Measurements from ENCODE around the gene NCCRP1. TPM values are rescaled to one million over a fixed set of nuclear protein-coding genes. Genes with fewer than 3 reads are reported as not detected.

Gene NCCRP1
- total RNA-seq, result not detected in 2 replicates

GRCh38 chr19:39196860-39197562 is at the start of gene NCCRP1:
TSS of gene NCCRP1 (plus strand) at chr19:39196964. CDS start at chr19:39196983, 19 bp downstream.
- no peak for DNase-seq

GRCh38 chr19:39147480-39147879 is 49.3 kb upstream of the NCCRP1 start:
- DNase-seq, result no peak

DNA sequence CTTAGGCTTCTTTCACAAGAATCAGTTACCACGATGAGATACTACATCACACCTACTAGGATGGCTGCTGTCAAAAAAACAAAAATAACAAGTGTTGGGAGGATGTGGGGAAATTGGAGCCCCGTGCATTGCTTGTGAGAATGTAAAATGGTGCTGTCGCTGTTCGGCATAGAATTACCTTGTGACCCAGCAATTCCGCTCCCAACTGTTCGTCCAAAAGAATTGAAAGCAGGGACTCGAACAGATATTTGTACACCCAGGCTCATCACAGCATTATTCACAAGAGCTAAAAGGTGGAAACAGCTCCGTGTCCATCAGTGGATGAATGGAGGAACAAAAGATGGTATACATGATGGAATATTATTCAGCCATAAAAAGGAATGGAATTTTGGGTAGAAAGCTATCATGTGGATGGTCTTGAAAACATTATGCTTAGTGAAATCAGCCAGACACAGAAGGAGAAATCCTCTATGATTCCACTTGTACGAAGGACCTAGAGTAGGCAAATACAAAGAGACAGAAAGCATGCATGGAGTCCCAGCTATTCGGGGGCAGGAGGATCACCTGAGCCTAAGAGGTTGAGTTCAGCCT is 47.7 kb upstream of the NCCRP1 start:
- DNase-seq, result no peak

DNA sequence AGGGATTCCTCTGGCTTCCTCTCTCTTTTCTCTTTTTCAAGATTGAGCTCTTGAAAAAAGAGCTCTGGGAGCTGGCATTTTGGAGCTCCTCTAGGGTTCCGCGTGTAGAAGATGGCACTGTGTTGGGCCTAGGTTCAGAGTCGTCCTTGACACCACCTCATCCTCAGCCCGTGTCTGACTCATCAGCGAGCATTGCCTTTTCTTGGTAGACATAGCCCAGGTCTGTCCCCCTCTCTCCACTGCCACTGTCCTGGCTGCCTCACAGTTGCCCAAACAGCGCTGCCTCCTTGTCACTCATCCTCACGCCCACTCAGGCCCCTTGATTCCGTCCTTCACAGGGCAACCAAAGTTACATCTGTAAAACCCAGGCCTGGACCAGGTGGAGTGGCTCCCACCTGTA is 46.5 kb upstream of the NCCRP1 start:
- no peak for DNase-seq

DNA sequence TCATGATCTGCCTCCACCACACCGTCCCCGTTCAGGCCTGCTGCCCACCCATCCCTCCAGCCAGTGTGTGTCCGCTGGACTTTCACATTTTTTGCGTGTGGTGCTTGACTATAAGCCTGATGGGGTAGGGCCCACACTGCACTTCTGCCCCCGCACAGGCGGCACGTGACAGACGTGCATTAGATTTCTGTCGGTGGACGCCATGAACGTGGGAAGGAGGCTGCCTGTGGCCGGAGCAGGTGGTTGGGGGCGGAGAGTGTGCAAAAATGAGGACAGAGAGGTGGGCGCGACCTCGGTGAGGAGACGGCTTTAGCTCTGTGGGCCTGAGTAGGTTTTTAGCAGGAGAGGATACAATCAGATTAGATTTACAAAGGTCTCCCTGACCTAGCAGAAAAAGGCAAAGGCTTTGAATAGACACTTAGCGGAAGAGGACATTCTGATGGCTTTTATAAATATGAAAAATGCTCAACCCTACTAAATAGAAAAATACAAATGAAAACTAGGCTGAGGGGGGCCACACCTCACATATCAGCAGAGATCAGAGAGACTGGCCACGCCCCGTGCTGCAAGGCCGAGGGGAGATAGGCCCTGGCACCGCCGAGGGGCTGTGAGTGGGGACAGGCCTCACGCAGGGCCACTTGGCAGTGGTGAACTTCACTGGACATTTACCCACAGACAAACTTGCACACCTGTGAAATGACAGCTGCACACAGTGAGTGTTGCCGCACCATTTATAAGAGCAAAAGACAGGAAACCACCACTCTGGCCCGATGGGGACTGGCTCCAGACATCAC is 45.8 kb upstream of the NCCRP1 start:
- no peak for DNase-seq

DNA sequence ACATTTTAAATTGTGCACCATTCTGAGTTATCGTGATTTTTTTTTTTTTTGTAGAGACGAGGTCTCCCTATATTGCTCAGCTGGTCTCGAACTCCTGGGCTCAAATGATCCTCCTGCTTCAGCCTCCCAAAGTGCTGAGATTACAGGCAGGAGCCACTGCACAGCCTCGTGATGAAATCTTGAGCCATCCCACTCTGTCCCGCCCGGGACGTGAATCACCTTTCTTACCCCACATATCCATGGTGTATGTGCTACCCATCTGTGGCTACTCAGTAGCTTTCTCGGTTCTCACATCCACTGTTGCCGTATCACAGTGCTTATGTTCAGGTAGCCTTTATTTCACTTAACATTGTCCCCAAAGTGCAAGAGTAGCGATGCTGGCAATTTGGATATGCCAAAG is 44.7 kb upstream of the NCCRP1 start:
- no peak for DNase-seq

- DNase-seq, result no peak
These were observed 42.6 kb upstream of the NCCRP1 start for GRCh38 chr19:39154100-39154628.

DNA sequence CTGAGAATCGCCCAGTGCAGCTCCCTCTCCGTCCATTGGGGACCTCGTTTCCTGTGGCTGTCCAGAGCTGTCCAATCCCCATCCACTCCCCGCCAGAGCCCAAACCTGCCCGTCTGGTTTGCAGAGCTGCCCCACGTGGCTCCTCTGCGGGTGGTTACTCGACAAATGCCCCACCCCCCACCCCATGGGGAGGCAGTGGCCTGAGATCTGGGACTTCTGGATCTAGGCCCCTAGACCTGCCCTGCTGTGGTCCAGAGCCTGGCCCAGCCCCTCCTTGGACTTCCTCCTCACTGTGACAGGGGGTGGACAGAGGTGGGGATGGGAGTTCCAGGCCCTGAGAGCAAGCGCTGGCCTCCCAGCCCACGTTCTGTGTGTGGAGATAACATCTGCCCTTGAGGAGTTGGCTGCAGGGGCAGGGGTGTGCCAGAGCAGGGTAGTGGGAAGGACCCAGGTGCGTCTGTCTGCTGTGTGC is 42.1 kb upstream of the NCCRP1 start:
- peak; percentile 24 for DNase-seq

- no peak for DNase-seq
These were observed 41.6 kb upstream of the NCCRP1 start for GRCh38 chr19:39155114-39155700.

- no peak for DNase-seq
These were observed 41.0 kb upstream of the NCCRP1 start for GRCh38 chr19:39155741-39156140.

DNA sequence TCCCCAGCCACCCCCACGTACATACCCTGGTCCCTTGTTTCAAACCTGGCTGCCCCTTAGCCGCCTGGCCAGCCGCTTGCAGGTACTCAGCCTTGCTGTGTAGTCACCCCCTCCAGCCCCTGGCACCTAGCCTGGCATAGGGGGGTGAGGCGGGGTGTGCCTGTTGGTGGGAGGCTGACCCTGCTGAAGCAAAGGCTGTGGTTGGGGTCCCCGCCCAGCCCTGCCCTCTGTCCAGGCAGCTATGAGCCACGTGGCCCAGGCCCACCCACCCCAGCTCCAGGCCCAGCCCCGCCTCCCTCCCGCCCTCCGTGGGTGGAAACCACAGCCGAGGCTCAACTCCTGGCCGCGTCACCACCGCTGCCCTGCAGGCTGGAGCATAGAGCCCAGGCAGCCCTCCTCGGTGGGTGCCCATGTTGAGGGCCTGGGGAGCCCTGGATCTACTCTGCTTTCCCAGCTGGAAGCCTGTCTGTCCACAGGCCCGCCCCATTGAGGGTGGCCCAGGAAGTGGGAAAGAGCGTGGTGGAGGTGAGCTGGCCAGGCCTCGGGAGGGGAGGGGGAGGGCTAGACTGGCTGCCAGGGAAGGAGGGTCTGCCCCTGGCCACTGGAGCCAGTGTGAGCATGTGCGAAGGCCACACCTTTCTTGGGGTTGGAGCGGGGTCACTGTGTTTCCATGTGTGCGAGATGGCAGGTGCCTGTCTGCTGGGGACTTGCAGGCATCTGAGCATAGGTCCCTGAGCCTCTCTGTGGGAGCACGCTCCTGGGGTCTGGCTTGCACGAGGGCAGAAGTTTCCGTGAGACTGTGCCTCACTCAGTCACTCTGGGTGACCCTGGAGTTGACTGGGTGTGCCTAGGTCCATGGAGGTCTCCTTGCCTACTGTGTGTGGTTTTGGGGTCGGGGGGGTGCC is 40.2 kb upstream of the NCCRP1 start:
- DNase-seq, result no peak

DNA sequence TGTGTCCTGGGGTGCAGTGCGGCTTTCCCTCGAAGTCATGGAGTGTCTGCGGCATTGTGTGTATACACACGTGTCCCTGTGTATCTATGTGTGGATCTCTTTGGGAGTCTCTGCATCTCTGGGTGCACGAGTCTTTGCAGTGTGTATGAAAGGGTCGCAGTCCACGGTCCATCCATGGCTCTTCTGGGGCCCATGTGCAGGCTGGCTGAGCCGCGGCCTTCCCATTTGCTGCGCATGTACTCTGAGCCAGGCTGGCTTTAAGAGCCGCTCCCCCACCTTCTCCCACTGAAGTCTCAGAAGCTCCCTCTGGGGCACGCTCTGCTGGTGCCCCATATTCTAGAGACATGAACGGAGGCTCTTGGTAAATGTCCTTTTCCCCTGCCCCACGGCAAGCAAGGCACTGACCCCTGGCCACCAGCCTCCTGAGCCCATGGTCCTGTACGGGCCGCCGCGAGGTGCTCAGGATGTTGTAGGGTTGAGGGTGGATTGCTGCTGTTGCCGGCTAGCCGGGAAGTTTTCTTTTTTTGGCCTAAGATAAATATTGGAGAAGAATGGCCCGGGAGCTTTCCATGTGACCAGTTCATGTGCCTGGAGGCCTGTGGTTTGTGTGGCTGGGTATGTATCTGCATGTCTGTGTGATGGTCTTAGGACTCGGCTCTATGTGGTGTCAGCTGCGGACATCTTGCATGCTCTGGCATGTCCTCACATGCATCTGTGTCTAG is 39.3 kb upstream of the NCCRP1 start:
- DNase-seq, result peak; percentile 15

DNA sequence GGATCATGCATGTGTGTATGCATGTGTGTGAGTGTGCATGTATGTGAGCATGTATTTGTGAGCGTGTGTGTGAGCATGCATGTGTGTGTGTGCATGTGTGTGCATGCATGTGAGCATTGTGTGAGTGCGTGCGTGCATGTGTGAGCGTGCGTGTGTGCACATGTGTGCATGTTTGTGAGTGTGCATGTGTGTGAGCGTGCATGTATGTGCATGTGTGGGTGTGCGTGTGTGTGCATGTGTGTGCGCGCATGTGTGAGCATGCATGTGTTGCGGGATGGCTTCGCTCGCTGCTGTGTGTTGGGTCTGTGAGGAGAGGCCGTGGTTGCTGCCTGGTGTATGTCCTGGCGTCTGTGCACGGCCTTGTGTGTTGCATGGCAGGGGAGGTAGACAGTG is 38.8 kb upstream of the NCCRP1 start:
- DNase-seq, result no peak

DNA sequence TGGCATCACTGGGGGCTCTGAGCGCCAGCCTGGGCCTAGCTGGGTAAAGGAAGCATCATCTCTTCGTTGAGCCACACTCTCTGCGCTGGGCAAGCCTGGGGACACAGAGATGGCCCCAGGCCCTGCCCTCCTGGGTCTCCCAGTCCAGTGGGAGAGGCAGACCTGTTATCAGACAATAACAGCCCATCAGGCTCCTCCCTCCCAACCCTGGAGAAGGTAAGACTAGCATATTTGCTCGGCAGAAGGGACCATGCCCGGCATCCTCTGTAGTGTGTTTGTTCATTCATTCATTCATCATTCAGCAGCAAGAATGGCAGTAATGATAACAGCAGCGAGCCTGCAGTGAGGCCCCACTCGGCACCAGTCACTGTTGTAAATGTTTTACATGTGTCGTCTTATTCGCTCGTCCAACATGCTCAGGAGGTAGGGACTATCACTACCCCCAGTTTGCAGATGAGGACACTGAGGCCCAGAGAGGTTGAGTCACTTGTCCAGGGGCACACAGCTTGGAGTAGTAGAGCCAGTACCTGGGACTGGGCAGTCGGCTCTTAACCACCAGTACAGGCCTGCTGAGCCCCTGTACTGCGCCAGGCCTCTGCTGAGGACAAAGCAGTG is 38.0 kb upstream of the NCCRP1 start:
- DNase-seq, result no peak

DNA sequence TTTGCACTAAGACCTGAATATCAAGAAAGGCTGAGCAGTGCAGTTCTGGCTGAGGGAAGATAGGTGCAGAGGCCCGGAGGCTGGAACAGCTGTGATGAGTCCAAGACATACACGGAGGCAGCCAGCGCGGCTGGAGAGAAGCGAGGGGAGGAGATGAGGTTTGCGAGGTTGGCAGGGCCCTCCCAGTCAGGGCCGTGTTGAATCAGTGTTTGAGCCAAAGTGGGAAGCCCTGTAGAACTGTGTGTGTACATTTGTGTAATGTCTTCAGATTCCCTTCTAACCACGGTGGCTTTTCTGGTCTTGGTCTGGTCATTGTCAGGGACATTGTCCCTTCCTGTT is 36.3 kb upstream of the NCCRP1 start:
- peak; percentile 32 for DNase-seq

DNA sequence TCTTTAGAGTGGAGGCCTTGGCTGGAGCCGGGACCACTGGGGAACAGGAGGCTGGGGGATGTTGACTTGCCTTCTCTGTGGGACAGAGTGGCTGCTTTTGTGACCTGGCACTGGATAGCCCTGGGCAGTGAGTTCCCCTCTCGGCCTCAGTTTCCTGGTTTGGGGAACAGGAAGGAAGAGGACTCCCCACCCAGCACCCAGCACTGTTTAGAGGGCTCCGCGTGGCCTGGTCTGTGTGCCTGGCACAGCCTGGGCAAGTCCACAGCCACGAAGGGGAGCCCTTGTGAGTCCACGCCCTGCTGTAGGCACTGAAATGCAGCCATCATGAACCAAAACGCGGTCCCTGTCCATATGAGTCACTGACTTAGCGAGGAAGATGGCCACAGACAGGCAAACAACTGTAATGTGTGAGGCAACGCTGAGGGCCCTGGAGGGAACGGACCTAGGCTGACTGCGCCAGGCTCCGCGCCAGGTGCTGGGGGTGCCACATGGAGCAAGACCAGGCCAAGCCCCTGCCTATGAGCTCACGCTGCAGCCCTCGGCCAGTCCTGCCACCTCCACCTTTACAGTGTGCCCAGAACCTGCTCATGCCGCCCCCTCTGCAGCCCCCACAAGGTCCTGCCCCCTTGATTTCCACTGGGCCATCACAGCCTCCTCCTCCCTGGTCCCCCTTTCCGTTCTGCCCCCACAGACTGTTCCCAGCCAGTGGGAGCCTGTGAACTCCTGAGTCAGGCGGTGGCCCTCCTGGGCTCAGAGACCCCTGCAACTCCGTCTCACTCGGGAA is 35.7 kb upstream of the NCCRP1 start:
- peak; percentile 26 for DNase-seq

DNA sequence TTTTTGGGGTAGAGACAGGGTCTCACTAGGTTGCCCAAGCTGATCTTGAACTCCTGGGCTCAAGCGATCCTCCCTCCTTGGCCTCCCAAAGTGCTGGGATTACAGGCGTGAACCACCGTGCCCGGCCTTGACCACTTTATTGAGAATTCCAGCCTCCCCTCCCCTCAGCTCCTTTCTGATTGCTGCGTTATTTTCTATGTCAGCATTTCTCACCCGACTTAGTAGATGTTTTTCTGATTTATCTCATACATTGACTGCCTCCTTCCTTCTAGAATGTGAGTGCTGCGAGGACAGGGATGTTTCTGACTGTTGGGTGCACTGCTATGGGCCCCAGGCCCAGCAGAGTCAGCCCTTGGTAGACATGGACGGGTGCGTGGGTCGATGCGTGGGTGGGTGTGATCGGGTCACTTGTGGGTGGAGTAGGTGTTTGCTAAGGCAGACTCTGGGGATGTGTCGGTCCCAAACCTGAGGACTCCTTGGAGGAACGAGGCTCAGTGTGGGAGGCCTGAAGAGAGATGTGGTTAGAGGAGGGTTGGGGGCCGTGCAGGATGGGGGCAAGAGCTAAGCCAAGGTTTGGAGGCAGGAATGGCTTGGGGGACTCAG is 34.2 kb upstream of the NCCRP1 start:
- DNase-seq, result no peak

- no peak for DNase-seq
These were observed 33.1 kb upstream of the NCCRP1 start for GRCh38 chr19:39163621-39164020.

GRCh38 chr19:39164289-39164688 is 32.5 kb upstream of the NCCRP1 start:
- no peak for DNase-seq

DNA sequence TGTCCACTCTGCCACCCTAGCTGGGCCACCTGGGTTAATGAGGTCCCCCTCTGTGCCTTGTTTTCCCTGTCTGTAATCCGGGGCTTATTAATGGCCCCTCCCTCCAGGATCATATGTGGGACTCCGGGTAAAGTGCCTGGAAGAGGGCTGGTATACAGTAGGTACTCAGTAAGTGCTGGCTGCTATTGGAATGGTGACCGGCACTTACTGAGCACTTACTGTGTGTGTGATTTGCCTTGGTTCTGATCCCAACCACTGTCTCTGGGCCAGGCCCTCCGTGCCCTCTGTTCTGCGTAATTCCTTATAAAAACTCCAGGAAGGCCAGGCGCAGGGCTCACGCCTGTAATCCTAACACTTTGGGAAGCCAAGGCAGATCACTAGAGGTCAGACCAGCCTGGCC is 30.9 kb upstream of the NCCRP1 start:
- DNase-seq, result no peak

All from dermis blood vessel endothelial cell (primary cell).